ENCODE results near the gene CEMIP.

- TF ChIP-seq CTCF (IDR thresholded peaks at IDR 0.05), result no peak
- TF ChIP-seq POLR2A (IDR thresholded peaks at IDR 0.05; ENCODE audit: low read depth), result no peak
These were observed 77.2 kb downstream of the CEMIP start for GRCh38 chr15:80856400-80856799.
